ENCODE measurements around the gene MYZAP.

The MYZAP gene

DNA sequence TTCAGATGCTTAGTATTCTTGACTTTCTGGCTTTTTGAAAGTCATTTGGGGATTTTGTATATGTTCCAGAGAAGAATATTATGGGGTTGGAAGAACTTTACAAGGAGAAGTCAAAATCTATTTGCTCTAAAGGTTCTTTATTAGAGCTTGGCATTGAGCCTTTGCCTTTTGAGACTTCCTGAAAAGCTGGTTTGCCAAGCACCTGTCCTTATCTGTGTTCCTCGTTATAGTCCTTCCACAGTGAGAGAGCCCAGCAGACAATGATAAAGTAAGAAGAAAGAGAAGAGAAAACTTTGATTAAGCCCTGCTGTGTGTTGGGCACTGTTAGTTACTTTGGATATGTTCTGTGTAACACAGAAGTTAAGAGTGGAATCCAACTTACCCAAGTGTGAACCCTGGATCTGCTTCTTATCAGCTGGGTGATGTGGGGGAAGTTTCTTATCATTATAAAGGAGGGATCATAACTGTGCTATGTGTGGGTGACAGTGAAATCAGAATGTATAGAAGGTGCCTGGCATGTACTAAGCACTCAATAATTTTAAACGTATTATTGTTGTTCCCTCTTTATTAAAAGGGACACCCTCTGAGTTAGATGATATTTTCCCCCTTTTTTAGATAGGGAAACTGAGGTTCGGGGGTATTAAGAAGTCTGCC is 70.5 kb downstream of the MYZAP start:
- DNase-seq (ENCODE audit: low read depth, low spot score): no peak

- DNase-seq (ENCODE audit: low read depth, low spot score): peak; percentile 16
These were observed 71.1 kb downstream of the MYZAP start for GRCh38 chr15:57662802-57663201.

GRCh38 chr15:57663262-57663661 is 71.6 kb downstream of the MYZAP start:
- no peak for DNase-seq (ENCODE audit: low read depth, low spot score)

- DNase-seq (ENCODE audit: low read depth, low spot score): no peak
These were observed 73.5 kb downstream of the MYZAP start for GRCh38 chr15:57665194-57665593.

GRCh38 chr15:57665939-57666338 is 74.2 kb downstream of the MYZAP start:
- DNase-seq (ENCODE audit: low read depth, low spot score): no peak

DNA sequence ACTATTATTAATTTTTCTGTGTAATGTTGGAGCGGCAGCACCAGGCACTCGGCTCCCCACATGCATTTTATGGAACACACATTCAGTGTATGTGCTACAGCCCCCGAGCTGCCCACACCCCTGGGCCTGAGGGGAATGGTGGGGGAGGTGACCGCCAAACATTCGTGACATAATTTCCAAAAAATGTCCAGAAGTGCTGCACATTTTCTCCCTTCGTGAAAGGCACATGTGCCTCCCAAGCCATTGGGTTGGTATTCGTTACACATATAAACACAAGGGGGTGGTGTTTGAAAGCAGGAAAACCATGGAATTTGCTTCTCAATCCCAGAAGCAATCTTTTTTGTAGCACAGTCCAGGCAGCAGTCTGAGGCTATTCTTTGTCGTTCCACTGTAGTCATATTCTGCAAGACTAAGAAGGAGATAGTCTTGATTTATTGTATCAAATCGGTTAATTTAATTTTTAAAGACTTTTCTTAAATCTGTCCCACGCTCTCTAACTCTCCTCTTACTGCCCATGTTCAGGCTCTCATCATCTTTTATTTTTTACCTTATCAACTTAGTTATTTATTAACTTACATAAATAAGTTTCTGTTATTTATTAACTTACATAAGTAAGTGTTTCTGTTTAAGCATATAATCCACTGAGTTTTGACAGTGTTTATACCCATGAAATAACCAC is 75.6 kb downstream of the MYZAP start:
- DNase-seq (ENCODE audit: low read depth, low spot score): peak; percentile 75

- DNase-seq (ENCODE audit: low read depth, low spot score): no peak
These were observed 76.3 kb downstream of the MYZAP start for GRCh38 chr15:57668016-57668415.

- no peak for DNase-seq (ENCODE audit: low read depth, low spot score)
These were observed 79.9 kb downstream of the MYZAP start for GRCh38 chr15:57671636-57672035.

- DNase-seq (ENCODE audit: low read depth, low spot score): no peak
These were observed 83.9 kb downstream of the MYZAP start for GRCh38 chr15:57675481-57676181.

DNA sequence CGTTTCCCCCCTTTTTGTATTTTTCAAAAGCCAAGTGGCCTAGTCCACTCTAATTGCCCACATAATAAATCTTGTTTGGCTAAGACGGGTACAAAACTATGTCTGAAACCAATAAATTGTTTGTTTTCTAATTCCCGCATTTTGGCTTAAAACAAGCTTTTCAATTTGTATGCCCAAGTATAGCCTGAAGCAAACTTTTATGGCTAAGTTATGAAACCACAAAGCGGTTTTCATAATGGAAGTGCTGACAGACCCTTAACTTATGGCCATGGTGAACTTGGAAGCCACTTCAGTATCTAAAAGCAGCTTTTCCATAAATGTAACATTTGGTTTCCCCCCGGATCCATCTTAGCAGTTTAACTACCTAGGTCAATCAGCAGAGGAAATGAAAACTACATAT is 84.9 kb downstream of the MYZAP start:
- no peak for DNase-seq (ENCODE audit: low read depth, low spot score)

DNA sequence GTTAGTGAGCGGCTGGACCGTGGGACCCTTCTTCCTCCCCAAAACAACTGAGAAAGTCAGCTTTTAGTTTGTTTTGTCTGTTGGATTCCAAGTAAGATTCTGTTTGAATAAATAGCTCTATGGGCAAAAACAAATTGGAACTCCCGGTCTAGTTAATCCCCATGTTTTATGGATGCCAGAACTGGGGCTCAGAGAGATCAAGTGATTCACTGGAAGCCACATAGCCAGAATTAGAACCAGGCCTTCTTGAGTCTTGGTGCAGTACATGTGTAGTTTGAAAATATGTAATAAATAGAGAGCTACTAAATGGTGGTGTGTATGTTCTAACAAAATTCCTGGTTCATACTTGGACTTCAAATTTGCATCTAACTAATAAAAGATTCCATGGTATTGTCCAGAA is 85.5 kb downstream of the MYZAP start:
- DNase-seq (ENCODE audit: low read depth, low spot score): no peak

GRCh38 chr15:57680021-57680420 is 88.3 kb downstream of the MYZAP start:
- peak; percentile 46 for DNase-seq (ENCODE audit: low read depth, low spot score)

DNA sequence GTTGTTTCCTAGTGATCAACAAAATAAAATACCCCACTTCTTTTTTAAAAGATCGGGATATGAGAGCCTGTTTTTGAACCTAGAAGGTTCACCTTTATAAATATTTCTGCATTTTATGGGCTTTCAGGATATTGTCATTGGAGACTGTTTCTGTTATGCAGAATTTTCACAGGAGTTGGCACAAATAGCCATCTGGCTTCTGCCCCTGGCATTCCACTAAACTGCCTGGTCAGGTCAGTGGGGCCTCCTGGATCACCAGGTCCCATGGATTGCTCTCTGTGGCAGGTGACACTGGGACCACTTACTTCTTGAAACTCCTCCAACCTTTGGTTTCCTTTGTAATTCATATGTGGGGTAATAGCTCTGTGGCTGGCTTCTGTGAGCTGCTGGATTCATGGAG is 89.3 kb downstream of the MYZAP start:
- DNase-seq (ENCODE audit: low read depth, low spot score): no peak

GRCh38 chr15:57683481-57683880 is 91.8 kb downstream of the MYZAP start:
- DNase-seq (ENCODE audit: low read depth, low spot score): no peak

DNA sequence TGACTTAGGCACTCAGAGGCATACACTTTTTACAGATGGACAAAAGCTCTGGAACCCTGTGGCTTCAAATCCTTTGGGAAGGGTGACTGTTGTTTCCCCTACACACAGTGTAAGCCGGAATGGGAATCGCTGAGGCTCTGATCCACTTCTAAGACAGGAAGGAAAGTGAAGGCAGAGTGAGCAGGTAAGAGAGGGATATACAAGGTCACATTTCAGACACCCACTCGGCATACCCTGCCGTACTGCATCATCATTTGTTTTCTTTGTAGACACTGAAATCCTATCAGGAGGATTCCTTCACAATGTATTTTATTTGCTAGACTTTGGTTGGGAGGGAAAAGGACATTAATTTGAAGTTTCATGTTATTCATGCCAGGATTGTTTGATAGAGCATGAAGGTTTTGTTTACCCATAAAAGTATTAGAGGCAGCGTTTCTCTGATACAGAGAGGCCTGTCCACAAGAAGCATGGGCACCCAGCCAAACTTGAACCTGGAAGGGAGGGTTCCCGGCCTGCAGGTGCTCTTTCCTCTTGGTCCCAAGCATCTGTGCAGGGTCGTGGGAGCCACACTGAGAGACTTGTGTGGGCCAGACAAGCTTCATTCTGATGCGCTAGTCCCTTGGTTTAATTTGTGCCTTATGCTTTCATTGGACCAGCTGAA is 92.9 kb downstream of the MYZAP start:
- no peak for DNase-seq (ENCODE audit: low read depth, low spot score)

DNA sequence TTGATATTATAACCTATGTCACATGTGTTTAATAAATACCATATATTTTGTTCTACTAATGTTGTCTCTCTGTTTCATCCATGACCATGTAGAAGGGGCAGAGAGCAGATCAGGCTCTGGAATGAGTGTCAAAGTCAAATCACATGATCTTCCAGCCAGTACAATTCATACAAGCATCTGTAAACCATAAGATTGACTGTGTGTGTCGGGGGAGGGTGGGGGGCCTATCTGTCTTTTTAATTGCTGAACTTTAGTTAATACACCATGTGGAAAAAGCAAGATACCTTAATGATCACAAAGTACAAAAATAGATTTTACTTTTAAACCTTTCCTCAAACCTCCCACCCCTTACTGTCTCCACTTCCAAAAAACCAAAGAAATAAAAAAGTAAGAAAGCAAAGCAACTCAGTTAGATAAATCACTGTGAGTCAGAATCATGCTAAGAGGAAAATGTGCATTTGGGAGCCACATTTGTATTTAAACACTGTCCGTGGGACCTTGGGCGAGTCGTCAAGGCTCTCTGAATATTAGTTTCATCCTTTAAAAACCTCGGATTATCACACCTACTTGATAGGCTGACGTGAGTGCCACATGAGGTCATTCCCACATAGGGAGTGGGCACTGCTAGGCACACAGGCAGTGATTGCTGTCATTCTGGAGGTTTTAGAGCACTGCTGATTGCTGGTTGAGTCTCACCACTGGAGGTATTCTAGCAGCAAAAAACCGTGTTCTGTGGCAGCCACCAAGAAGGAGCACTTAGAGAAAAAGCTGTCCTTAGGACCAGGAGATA is 93.8 kb downstream of the MYZAP start:
- DNase-seq (ENCODE audit: low read depth, low spot score): no peak

GRCh38 chr15:57686657-57687056 is 95.0 kb downstream of the MYZAP start:
- no peak for DNase-seq (ENCODE audit: low read depth, low spot score)

DNA sequence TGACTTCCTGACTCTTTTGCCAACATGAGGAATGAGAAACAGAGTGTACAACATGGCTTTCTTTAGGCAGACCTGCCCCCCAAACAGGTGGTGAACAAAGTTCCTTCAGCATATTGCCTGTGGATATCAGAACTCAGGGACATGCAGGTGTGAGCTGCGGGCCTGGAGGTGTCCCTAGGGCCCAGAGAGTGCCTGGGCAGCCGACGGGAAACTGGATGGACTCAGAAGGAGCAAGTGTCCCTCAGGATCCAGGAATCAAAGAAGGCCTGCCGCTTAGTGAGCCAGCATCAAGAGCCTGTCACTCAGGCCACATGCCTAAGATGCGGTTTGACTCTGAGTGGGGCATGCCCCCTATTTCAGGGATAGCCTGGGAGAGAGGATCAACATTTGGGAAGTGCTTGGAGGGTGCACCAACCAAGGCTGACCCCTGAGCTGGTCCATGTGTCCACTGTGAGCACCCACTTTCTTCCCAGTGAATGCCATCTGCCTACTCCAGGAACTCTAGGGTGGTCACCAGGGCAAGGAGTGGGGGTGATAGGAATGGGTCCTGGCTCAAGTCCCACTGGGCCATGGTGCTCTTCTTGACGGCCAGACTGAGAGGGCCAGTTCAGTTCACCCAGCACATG is 98.8 kb downstream of the MYZAP start:
- DNase-seq (ENCODE audit: low read depth, low spot score): no peak

GRCh38 chr15:57691082-57691481 is 99.4 kb downstream of the MYZAP start:
- DNase-seq (ENCODE audit: low read depth, low spot score): no peak

DNA sequence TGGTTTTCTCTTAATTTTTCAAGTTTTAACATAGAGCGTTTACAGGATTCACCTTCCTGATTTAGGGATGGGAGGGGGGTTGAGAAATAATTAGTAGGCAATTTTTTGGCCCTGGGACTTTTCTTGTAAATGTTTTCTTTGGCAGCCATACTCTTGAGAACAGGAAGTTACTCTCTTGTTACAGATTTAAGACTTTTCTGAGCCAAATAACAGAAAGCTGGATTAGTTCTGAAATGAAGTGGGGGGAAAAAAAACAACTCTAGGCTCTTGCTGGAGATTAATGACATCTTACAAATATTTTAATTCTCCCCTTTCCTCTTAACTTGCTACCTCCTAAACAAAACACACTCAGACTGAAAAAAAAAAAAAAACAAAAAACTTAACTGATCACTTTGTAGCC is 101.0 kb downstream of the MYZAP start:
- peak; percentile 34 for DNase-seq (ENCODE audit: low read depth, low spot score)

DNA sequence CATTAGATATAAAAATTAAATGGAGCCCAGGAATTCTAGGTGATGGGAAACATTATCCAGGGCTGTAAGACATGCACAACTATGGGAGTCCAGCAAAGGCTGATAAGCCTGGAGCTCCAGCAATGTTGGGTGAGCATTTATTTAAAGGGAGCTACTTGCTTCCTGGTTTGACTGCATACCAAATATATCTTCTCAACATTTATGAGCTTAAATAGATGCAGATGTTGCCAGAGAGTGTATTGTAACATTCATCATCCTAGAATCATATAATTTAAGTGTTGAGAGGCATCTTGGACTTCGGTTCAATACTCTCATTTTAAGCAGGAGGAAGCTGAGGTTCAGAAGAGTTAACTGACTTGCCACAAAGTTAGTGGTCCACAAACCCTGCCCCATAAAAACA is 102.6 kb downstream of the MYZAP start:
- DNase-seq (ENCODE audit: low read depth, low spot score): no peak
